Ovary (tissue), 9 donors: ENCODE measurements around the gene SPAG5. TPM values are rescaled to one million over a fixed set of nuclear protein-coding genes. Genes with fewer than 3 reads are reported as not detected.

Experiments used
- DNase-seq, 5 donors: peaks; one replicate each; pipeline ENCODE4 v3.0.0-alpha.2; 2019 to 2020
- H3K27ac ChIP-seq, 2 donors: fragments of 200-600 bp; one replicate each; pipeline versions ENCODE4 v1.5.1 to v1.8.0; 2019 to 2022
- H3K27me3 ChIP-seq: fragments of 200-600 bp; one replicate; pipeline ENCODE4 v1.8.0; 2022
- H3K36me3 ChIP-seq: fragments of 200-600 bp; sonication (generic); one replicate; pipeline ENCODE4 v1.5.1; 2019
- H3K4me1 ChIP-seq: one replicate; pipeline ENCODE4 v1.8.1; 2013; ENCODE audit warnings: mild to moderate bottlenecking, moderate library complexity; ENCODE audit not compliant: insufficient read depth
- H3K4me3 ChIP-seq: fragments of 200-600 bp; sonication (generic); one replicate; pipeline ENCODE4 v1.5.1; 2017
- H3K9me3 ChIP-seq, 2 donors: fragments of 200-600 bp in 1 of 2; sonication (generic) in 1 of 2; one replicate each; pipeline versions ENCODE4 v1.5.1 to v1.8.1; 2013 to 2019; ENCODE audit warnings: mild to moderate bottlenecking in 1 of 2, moderate library complexity in 1 of 2
- CTCF ChIP-seq, 3 donors: fragments of 450-650 bp in 2 of 3; fragments of 200-600 bp in 1 of 3; IDR thresholded peaks; one replicate each; pipeline versions ENCODE4 v1.5.1 to v1.8.0; 2016 to 2022; ENCODE audit warnings: antibody characterized with exemption in 3 of 3, mild to moderate bottlenecking in 1 of 3
- EP300 ChIP-seq: sonication (generic); formaldehyde crosslinking; IDR thresholded peaks from one replicate; pipeline ENCODE4 v1.6.1; 2017; ENCODE audit warnings: antibody characterized with exemption
- POLR2A ChIP-seq: fragments of 450-650 bp; IDR thresholded peaks from one replicate; pipeline ENCODE4 v1.6.1; 2017; ENCODE audit warnings: antibody characterized with exemption, mild to moderate bottlenecking, moderate library complexity
- WGBS, 3 donors: extraction: QIAGEN DNeasy Blood & Tissue Kit in 1 of 3; methylation state at CpG; one replicate each; pipeline versions ENCODE4 v1.1.5 to v1.1.7; 2013 to 2017; 5-methylcytosine and 5-hydroxymethylcytosine counted together
- intact Hi-C, 4 donors: fragments of 100-400 bp; cut with DNase I; formaldehyde crosslinking; loops; one replicate each; pipeline versions ENCODE4 v1.11.0 to v1.15.1; 2022 to 2023
- polyA plus RNA-seq, 2 donors: library from polyadenylated mRNA; stranded (reverse); fragments of 200-250 nt in 1 of 2; fragments of 350-450 nt in 1 of 2; fragmentation: Illumina TruSeq in 1 of 2; extraction: RNeasy Lipid Tissue Mini Kit (QIAGEN cat#74804) in 1 of 2; gene quantifications; one replicate each; pipeline ENCODE4 v1.2.3, GENCODE V29; 2013 to 2014
- total RNA-seq, 7 donors: library from RNA; depleted of rRNA in 2 of 7; stranded (reverse); fragments of >200 nt in 2 of 7; fragmentation: NEBNext Ultra II Directional in 3 of 7; extraction: Animal tissue kit (Norgen Biotek cat#: 25700) in 3 of 7; gene quantifications; one replicate each; pipeline versions ENCODE4 v1.1.0 to v1.2.4, GENCODE V29; 2016 to 2023
- donor health status: DM: no; HTN: no; CAD: no; lungs with moderate emphysema.
- donor health status: DM: no; HTN: no; CAD: no.
- donor health status: Bipolar disorder and iron deficiency.
- donor health status: DM: yes; HTN: yes; CAD: no.
- donor health status: DM: no; HTN: no; CAD: no.
- donor health status: DM: yes; HTN: yes; CAD: no.

Gene SPAG5
- total and polyA plus RNA-seq, 9 donors = 2.1 to 5.0 (median 3.3) TPM

- intact Hi-C loops = no loop called here
- Histone ChIP-seq H3K4me3 (peak within 1 kb of the TSS; percentile 92), H3K4me1 (peaks cover 1% of the 10 kb centered on the region), H3K27me3 (no peaks in the 10 kb centered on the region), H3K36me3 (no peaks in the 10 kb centered on the region), H3K9me3 (no peaks in the 10 kb centered on the region), H3K27ac (peak within 1 kb of the TSS; percentile 47 to 95)
- WGBS, 3 donors = 0 to 1% (median 0%) methylated on average over 58 to 88 of the region's 89 CpGs
- DNase-seq = peak; percentile 96 to 97 (median 96)
- TF ChIP-seq EP300 (peak; percentile 9), CTCF (IDR thresholded peaks at IDR 0.05) (peak in 1 of 3 donors; percentile 50), POLR2A (peak; percentile 94)
Measured at GRCh38 chr17:28644787-28645575, 46.2 kb upstream of the SPAG5 start, which contains the start of gene BLTP2. BLTP2 (minus strand) TSS chr17:28645158; CDS start chr17:28645056, 102 bp downstream.

DNA sequence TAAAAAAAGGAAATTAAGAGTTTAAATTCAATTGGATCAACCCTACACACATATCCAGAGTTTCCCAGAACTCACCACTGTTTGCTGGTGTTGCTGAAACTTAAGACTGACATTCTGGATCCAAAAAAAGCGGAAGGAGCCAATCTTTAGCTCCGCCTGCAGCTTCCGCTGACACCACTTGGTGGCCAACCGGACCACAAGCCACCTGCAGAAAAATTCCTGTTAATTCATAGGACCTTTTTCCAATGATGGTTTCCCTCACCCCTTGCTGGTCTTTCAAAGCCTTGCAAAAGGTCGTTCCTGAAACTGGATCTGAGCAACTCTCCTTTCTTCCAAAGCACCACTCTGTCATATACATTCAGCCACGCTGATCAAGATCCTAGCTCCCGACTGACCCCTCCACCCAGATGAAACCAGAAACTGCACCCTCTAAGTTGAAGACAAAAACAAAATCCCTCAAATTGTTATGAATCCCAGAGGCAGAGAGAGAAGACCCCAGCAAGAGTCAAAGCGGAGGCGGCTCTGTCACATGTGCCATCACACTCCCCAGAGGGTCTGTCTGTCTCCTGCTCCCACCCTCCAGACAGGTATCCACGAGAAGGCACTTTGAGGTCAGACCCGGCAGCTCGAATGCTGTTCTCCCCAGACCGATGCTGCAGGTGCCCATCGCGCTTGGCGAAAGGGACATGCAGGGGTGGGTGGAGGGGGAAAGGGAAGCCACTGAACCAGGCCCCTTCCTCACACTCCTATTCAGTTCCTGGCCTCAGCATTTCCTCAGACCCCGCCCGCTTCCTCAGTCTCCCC is 45.4 kb upstream of the SPAG5 start:
- TF ChIP-seq EP300 (no peak), POLR2A (no peak), CTCF (IDR thresholded peaks at IDR 0.05) (peak in 1 of 3 donors; percentile 32)
- H3K4me1 ChIP-seq = peaks cover 1% of the 10 kb centered on the region
- H3K36me3 ChIP-seq = no peaks in the 10 kb centered on the region
- no peak for DNase-seq
- intact Hi-C loops = no loop called here
- H3K4me3 ChIP-seq = peak overlapping the region; percentile 92
- WGBS, 3 donors = 2 to 3% (median 2%) methylated on average over 18 of the region's 18 CpGs
- H3K27me3 ChIP-seq = no peaks in the 10 kb centered on the region
- H3K27ac ChIP-seq = peak overlapping the region; percentile 47 to 95
- no peaks in the 10 kb centered on the region for H3K9me3 ChIP-seq

DNA sequence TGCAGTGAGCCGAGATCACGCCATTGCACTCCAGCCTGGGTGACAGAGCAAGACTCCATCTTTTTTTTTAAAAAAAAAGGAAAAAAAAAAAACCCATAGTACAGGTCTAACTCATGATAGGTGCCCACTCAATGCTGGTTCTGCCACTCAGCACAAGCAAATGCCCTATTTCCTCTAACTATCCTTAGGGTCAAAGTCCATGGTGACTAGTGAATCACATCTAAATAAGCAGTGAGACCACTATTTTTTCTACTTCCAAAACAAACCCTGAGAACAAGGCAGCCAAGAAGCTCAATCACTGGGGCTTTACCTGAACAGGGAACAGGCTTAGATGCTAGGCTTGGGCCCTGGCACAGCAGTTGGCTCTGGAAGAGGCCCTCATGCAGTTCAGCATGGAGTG is 42.8 kb upstream of the SPAG5 start:
- 89 to 92% (median 91%) methylated on average over 2 of the region's 2 CpGs for WGBS, 3 donors
- TF ChIP-seq POLR2A = no peak
- TF ChIP-seq EP300 = no peak
- no peak for TF ChIP-seq CTCF (IDR thresholded peaks at IDR 0.05)
- Histone ChIP-seq H3K4me1 (peaks cover 1% of the 10 kb centered on the region), H3K27ac (no peak overlapping the region), H3K36me3 (no peaks in the 10 kb centered on the region), H3K27me3 (no peaks in the 10 kb centered on the region), H3K4me3 (no peak overlapping the region), H3K9me3 (no peaks in the 10 kb centered on the region)
- intact Hi-C loops = no loop called here
- no peak for DNase-seq

GRCh38 chr17:28635506-28635905 is 36.7 kb upstream of the SPAG5 start:
- 94 to 100% (median 96%) methylated on average over 1 of the region's 1 CpG for WGBS, 3 donors
- intact Hi-C loops = no loop called here
- no peak overlapping the region for H3K4me3 ChIP-seq
- H3K4me1 ChIP-seq = no peaks in the 10 kb centered on the region
- H3K9me3 ChIP-seq = no peaks in the 10 kb centered on the region
- H3K27ac ChIP-seq = no peak overlapping the region
- DNase-seq = no peak
- H3K36me3 ChIP-seq = no peaks in the 10 kb centered on the region
- no peaks in the 10 kb centered on the region for H3K27me3 ChIP-seq
- TF ChIP-seq EP300 = no peak
- no peak for TF ChIP-seq CTCF (IDR thresholded peaks at IDR 0.05)
- TF ChIP-seq POLR2A = no peak
